Central memory CD8-positive, alpha-beta T cell (primary cell): ENCODE data around the gene ECE1.

Experiments
- ATAC-seq: fragments of 150-1000 bp; cut with Tn5 transposase; replicated peaks from 2 replicates; pipeline ENCODE4 v1.10.0; 2022; ENCODE audit warnings: mild to moderate bottlenecking, moderate FRiP score, moderate number of reproducible peaks; ENCODE audit not compliant: poor library complexity, severe bottlenecking; ENCODE audit errors: extremely low read depth
- DNase-seq, 2 donors: peaks; one replicate each; pipeline ENCODE4 v3.0.0; 2021; ENCODE audit warnings: low spot score in 2 of 2
- H3K27ac Mint-ChIP-seq: one replicate; pipeline ENCODE4 v1.8.0; 2022; ENCODE audit warnings: low read depth, mild to moderate bottlenecking, moderate library complexity, mixed read lengths
- H3K27me3 Mint-ChIP-seq: one replicate; pipeline ENCODE4 v1.8.0; 2022; ENCODE audit warnings: mixed read lengths
- H3K36me3 Mint-ChIP-seq: one replicate; pipeline ENCODE4 v1.8.0; 2022; ENCODE audit warnings: mild to moderate bottlenecking, moderate library complexity, mixed read lengths; ENCODE audit not compliant: insufficient read depth
- H3K4me1 Mint-ChIP-seq: one replicate; pipeline ENCODE4 v1.8.0; 2022; ENCODE audit warnings: mixed read lengths
- H3K4me3 Mint-ChIP-seq: one replicate; pipeline ENCODE4 v1.8.0; 2022; ENCODE audit warnings: mild to moderate bottlenecking, moderate library complexity, mixed read lengths
- H3K9me3 Mint-ChIP-seq: one replicate; pipeline ENCODE4 v1.8.0; 2022; ENCODE audit warnings: mixed read lengths

The ECE1 gene

GRCh38 chr1:21312407-21312992 lies 22.2 kb upstream of the ECE1 start:
- no peaks in the 10 kb centered on the region for H3K27me3 Mint-ChIP-seq
- no peak overlapping the region for H3K4me3 Mint-ChIP-seq
- no peak for ATAC-seq
- no peak for DNase-seq
- no peak overlapping the region for H3K27ac Mint-ChIP-seq
- H3K9me3 Mint-ChIP-seq: no peaks in the 10 kb centered on the region
- peaks cover 15% of the 10 kb centered on the region for H3K36me3 Mint-ChIP-seq
- peaks cover 34% of the 10 kb centered on the region for H3K4me1 Mint-ChIP-seq

GRCh38 chr1:21311016-21311415 lies 20.8 kb upstream of the ECE1 start:
- Mint-ChIP-seq H3K36me3 (peaks cover 12% of the 10 kb centered on the region), H3K27ac (peak overlapping the region; percentile 41), H3K4me3 (no peak overlapping the region), H3K4me1 (peaks cover 46% of the 10 kb centered on the region), H3K27me3 (no peaks in the 10 kb centered on the region), H3K9me3 (no peaks in the 10 kb centered on the region)
- DNase-seq: no peak
- no peak for ATAC-seq

GRCh38 chr1:21308847-21309652 lies 18.8 kb upstream of the ECE1 start:
- Mint-ChIP-seq H3K27ac (no peak overlapping the region), H3K4me1 (peaks cover 52% of the 10 kb centered on the region)

GRCh38 chr1:21308330-21308729 lies 18.1 kb upstream of the ECE1 start:
- Mint-ChIP-seq H3K4me1 (peaks cover 47% of the 10 kb centered on the region), H3K36me3 (peaks cover 9% of the 10 kb centered on the region), H3K4me3 (no peak overlapping the region), H3K9me3 (no peaks in the 10 kb centered on the region), H3K27me3 (no peaks in the 10 kb centered on the region), H3K27ac (peak overlapping the region; percentile 75)
- no peak for DNase-seq
- no peak for ATAC-seq

More at GRCh38 chr1:21308847-21309652, 18.8 kb upstream of the ECE1 start:
- ATAC-seq (no peak), DNase-seq (no peak)
- Mint-ChIP-seq H3K27me3 (no peaks in the 10 kb centered on the region), H3K36me3 (peaks cover 9% of the 10 kb centered on the region), H3K9me3 (no peaks in the 10 kb centered on the region), H3K4me3 (no peak overlapping the region)

- peaks cover 48% of the 10 kb centered on the region for H3K4me1 Mint-ChIP-seq
- H3K9me3 Mint-ChIP-seq: no peaks in the 10 kb centered on the region
- ATAC-seq: peak; percentile 62
- peak overlapping the region; percentile 75 for H3K27ac Mint-ChIP-seq
- peaks cover 9% of the 10 kb centered on the region for H3K36me3 Mint-ChIP-seq
- no peak for DNase-seq
- no peak overlapping the region for H3K4me3 Mint-ChIP-seq
- H3K27me3 Mint-ChIP-seq: no peaks in the 10 kb centered on the region
Observed at GRCh38 chr1:21307663-21308305, 17.5 kb upstream of the ECE1 start.

GRCh38 chr1:21307210-21307609 lies 16.9 kb upstream of the ECE1 start:
- DNase-seq: no peak
- H3K27ac Mint-ChIP-seq: peak overlapping the region; percentile 75
- H3K4me1 Mint-ChIP-seq: peaks cover 51% of the 10 kb centered on the region
- no peaks in the 10 kb centered on the region for H3K9me3 Mint-ChIP-seq
- H3K4me3 Mint-ChIP-seq: no peak overlapping the region
- H3K36me3 Mint-ChIP-seq: peaks cover 9% of the 10 kb centered on the region
- peak; percentile 85 for ATAC-seq
- no peaks in the 10 kb centered on the region for H3K27me3 Mint-ChIP-seq

- Mint-ChIP-seq H3K4me1 (peaks cover 48% of the 10 kb centered on the region), H3K9me3 (no peaks in the 10 kb centered on the region), H3K36me3 (peaks cover 6% of the 10 kb centered on the region), H3K27ac (no peak overlapping the region), H3K27me3 (no peaks in the 10 kb centered on the region), H3K4me3 (no peak overlapping the region)
- no peak for ATAC-seq
- DNase-seq: no peak
Observed at GRCh38 chr1:21305900-21306189, 15.6 kb upstream of the ECE1 start.

- no peaks in the 10 kb centered on the region for H3K9me3 Mint-ChIP-seq
- no peak overlapping the region for H3K27ac Mint-ChIP-seq
- no peak overlapping the region for H3K4me3 Mint-ChIP-seq
- peaks cover 4% of the 10 kb centered on the region for H3K36me3 Mint-ChIP-seq
- H3K4me1 Mint-ChIP-seq: peaks cover 43% of the 10 kb centered on the region
- ATAC-seq (no peak), DNase-seq (no peak)
- no peaks in the 10 kb centered on the region for H3K27me3 Mint-ChIP-seq
Observed at GRCh38 chr1:21305155-21305899, 15.1 kb upstream of the ECE1 start.

- no peaks in the 10 kb centered on the region for H3K27me3 Mint-ChIP-seq
- H3K9me3 Mint-ChIP-seq: no peaks in the 10 kb centered on the region
- peaks cover 2% of the 10 kb centered on the region for H3K36me3 Mint-ChIP-seq
- H3K4me3 Mint-ChIP-seq: no peak overlapping the region
- ATAC-seq: no peak
- peak overlapping the region; percentile 29 for H3K27ac Mint-ChIP-seq
- DNase-seq: no peak
- H3K4me1 Mint-ChIP-seq: peaks cover 49% of the 10 kb centered on the region
Observed at GRCh38 chr1:21304488-21304887, 14.2 kb upstream of the ECE1 start.

- ATAC-seq (no peak), DNase-seq (no peak)
- Mint-ChIP-seq H3K36me3 (peaks cover 2% of the 10 kb centered on the region), H3K4me1 (peaks cover 57% of the 10 kb centered on the region), H3K27me3 (no peaks in the 10 kb centered on the region), H3K4me3 (no peak overlapping the region), H3K27ac (peak overlapping the region; percentile 86), H3K9me3 (no peaks in the 10 kb centered on the region)
Observed at GRCh38 chr1:21302747-21303715, 12.8 kb upstream of the ECE1 start.

- DNase-seq (no peak), ATAC-seq (no peak)
- Mint-ChIP-seq H3K9me3 (no peaks in the 10 kb centered on the region), H3K27me3 (no peaks in the 10 kb centered on the region), H3K4me3 (no peak overlapping the region), H3K4me1 (peaks cover 51% of the 10 kb centered on the region), H3K36me3 (no peaks in the 10 kb centered on the region), H3K27ac (no peak overlapping the region)
Observed at GRCh38 chr1:21301794-21302440, 11.7 kb upstream of the ECE1 start.
